ENCODE results near the gene TMEM40.

DNA sequence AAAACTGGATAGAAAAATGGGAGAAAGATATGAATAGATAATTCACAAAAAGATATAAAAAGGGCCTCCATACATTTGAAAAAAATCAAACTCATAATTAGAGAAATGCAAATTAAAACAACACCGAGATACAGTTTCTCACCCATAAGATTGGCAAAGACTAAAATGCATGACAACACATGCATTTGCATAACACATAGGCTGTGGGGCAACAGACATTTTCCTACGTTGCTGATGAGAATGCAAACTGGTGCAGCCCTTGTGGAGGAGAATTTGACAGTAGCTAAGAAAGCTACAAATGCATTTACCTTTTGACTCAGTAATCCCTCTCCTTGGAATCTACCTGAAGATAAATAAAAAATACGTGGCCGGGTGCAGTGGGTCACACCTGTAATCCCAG lies 26.0 kb upstream of the TMEM40 start:
- TF ChIP-seq GATA2 (IDR thresholded peaks at IDR 0.05; ENCODE audit: low read depth, low read length) (no peak), GATA3 (IDR thresholded peaks at IDR 0.05; ENCODE audit: low read depth, low read length) (no peak)
